ENCODE data around the gene DENND1A. TPM values are rescaled to one million over a fixed set of nuclear protein-coding genes. Genes with fewer than 3 reads are reported as not detected.
"Not testable (repeated sequence)": the region's sequence is repeated elsewhere in the genome, so short reads cannot be mapped to it uniquely, and the experiment has no call there.

Gene DENND1A
- total and polyA plus RNA-seq, 2 donors from 2014 or later, result 16.3 to 19.6 TPM

DNA sequence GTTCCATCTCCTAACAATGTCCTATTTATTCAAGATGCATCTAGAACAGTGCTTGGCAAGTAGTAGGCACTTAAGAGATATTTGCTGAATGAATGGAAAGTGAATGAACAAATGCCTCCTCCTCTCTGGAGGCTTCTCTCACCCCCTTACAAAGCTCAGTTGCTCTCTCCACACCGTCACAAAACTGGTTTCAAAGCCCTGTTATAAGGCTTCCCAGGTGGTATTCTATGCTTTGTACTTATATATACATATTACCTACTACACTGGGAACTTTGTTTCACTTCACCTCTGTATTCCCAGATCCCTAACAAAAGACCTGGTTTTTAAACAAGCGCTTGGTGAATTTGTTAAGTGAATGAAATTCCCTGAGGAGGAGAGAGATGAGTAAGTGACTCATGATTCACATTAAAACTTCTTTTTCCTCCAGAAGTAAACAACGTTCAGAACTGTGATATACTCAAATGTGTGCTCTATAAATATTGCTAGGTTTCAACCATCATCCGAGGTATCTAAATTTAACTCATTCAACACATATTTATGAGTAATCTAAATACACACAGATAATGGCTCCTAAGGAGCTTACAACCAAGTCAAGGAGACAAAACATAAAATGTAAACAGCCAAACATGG, 36.0 kb downstream of the DENND1A start:
- Histone ChIP-seq H3K9ac (ENCODE audit: low read length in 3 of 3) (no peak overlapping the region), H3K9me3 (ENCODE audit: control insufficient read depth in 2 of 3, insufficient read depth in 1 of 3, low read length in 3 of 3) (no peaks in the 10 kb centered on the region), H3K36me3 (ENCODE audit: control insufficient read depth in 2 of 3, insufficient read depth in 3 of 3, low read length in 3 of 3) (no peaks in the 10 kb centered on the region), H3K4me1 (ENCODE audit: control insufficient read depth in 2 of 3, insufficient read depth in 2 of 3, low read depth in 1 of 3, low read length in 3 of 3) (peaks cover 0 to 2% (median 0%) of the 10 kb centered on the region in 3 donors), H3K27ac (ENCODE audit: low read depth in 2 of 2, low read length in 2 of 2) (no peak overlapping the region), H3K4me3 (ENCODE audit: low read length in 3 of 3) (no peak overlapping the region), H3K27me3 (ENCODE audit: control insufficient read depth, insufficient read depth, low read length) (no peaks in the 10 kb centered on the region)
- TF ChIP-seq, protein P1, sequence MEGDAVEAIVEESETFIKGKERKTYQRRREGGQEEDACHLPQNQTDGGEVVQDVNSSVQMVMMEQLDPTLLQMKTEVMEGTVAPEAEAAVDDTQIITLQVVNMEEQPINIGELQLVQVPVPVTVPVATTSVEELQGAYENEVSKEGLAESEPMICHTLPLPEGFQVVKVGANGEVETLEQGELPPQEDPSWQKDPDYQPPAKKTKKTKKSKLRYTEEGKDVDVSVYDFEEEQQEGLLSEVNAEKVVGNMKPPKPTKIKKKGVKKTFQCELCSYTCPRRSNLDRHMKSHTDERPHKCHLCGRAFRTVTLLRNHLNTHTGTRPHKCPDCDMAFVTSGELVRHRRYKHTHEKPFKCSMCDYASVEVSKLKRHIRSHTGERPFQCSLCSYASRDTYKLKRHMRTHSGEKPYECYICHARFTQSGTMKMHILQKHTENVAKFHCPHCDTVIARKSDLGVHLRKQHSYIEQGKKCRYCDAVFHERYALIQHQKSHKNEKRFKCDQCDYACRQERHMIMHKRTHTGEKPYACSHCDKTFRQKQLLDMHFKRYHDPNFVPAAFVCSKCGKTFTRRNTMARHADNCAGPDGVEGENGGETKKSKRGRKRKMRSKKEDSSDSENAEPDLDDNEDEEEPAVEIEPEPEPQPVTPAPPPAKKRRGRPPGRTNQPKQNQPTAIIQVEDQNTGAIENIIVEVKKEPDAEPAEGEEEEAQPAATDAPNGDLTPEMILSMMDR (IDR thresholded peaks at IDR 0.05; ENCODE audit: borderline replicate concordance, extremely low read depth, insufficient read depth), result no peak
- DNase-seq (no peak), FAIRE-seq (no peak)
- intact Hi-C loops (cut with DNase I), result no loop called here

- Histone ChIP-seq H3K27me3 (ENCODE audit: control insufficient read depth, insufficient read depth, low read length) (no peaks in the 10 kb centered on the region), H3K36me3 (ENCODE audit: control insufficient read depth in 2 of 3, insufficient read depth in 3 of 3, low read length in 3 of 3) (no peaks in the 10 kb centered on the region), H3K9me3 (ENCODE audit: control insufficient read depth in 2 of 3, insufficient read depth in 1 of 3, low read length in 3 of 3) (no peaks in the 10 kb centered on the region), H3K4me1 (ENCODE audit: control insufficient read depth in 2 of 3, insufficient read depth in 2 of 3, low read depth in 1 of 3, low read length in 3 of 3) (peaks cover 0 to 2% (median 0%) of the 10 kb centered on the region in 3 donors), H3K27ac (ENCODE audit: low read depth in 2 of 2, low read length in 2 of 2) (no peak overlapping the region), H3K4me3 (ENCODE audit: low read length in 3 of 3) (no peak overlapping the region), H3K9ac (ENCODE audit: low read length in 3 of 3) (no peak overlapping the region)
- DNase-seq (no peak), FAIRE-seq (no peak)
- intact Hi-C loops (cut with DNase I), result no loop called here
- TF ChIP-seq, protein P1 (IDR thresholded peaks at IDR 0.05; ENCODE audit: borderline replicate concordance, extremely low read depth, insufficient read depth), result no peak
These were observed 36.8 kb downstream of the DENND1A start for GRCh38 chr9:123893115-123893514.

- TF ChIP-seq, protein P1 (IDR thresholded peaks at IDR 0.05; ENCODE audit: borderline replicate concordance, extremely low read depth, insufficient read depth), result no peak
- no peaks in the 10 kb centered on the region for H3K27me3 ChIP-seq (ENCODE audit: control insufficient read depth, insufficient read depth, low read length)
- no peaks in the 10 kb centered on the region for H3K9me3 ChIP-seq (ENCODE audit: control insufficient read depth in 2 of 3, insufficient read depth in 1 of 3, low read length in 3 of 3)
- H3K27ac ChIP-seq (ENCODE audit: low read depth in 2 of 2, low read length in 2 of 2), result no peak overlapping the region
- intact Hi-C loops (cut with DNase I), result no loop called here
- DNase-seq (no peak), FAIRE-seq (no peak)
- no peak overlapping the region for H3K9ac ChIP-seq (ENCODE audit: low read length in 3 of 3)
- H3K36me3 ChIP-seq (ENCODE audit: control insufficient read depth in 2 of 3, insufficient read depth in 3 of 3, low read length in 3 of 3), result no peaks in the 10 kb centered on the region
- H3K4me3 ChIP-seq (ENCODE audit: low read length in 3 of 3), result no peak overlapping the region
- no peaks in the 10 kb centered on the region for H3K4me1 ChIP-seq (ENCODE audit: control insufficient read depth in 2 of 3, insufficient read depth in 2 of 3, low read depth in 1 of 3, low read length in 3 of 3)
These were observed 42.1 kb downstream of the DENND1A start for GRCh38 chr9:123887837-123888236.

DNA sequence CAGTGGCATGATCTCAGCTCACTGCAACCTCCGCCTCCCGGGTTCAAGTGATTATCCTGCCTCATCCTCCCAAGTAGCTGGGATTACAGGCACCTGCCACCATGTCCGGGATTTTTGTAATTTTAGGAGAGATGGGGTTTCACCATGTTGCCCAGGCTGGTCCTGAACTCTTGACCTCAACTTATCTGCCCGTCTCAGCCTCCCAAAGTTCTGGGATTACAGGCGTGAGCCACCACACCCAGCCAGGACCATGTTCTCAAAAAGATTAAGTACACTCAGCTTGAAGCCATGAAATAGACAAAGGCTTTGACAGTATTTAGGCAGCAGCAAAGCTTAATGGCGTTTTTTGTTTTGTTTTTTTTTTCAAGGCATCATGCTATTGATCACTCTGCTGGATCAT, 44.1 kb downstream of the DENND1A start:
- H3K36me3 ChIP-seq (ENCODE audit: control insufficient read depth in 2 of 3, insufficient read depth in 3 of 3, low read length in 3 of 3); intact Hi-C loops (cut with DNase I); DNase-seq: not testable (repeated sequence)

More for the DNA sequence above, 44.1 kb downstream of the DENND1A start:
- not testable (repeated sequence) for FAIRE-seq; H3K9ac ChIP-seq (ENCODE audit: low read length in 3 of 3); H3K27me3 ChIP-seq (ENCODE audit: control insufficient read depth, insufficient read depth, low read length); H3K9me3 ChIP-seq (ENCODE audit: control insufficient read depth in 2 of 3, insufficient read depth in 1 of 3, low read length in 3 of 3); H3K27ac ChIP-seq (ENCODE audit: low read depth in 2 of 2, low read length in 2 of 2); H3K4me1 ChIP-seq (ENCODE audit: control insufficient read depth in 2 of 3, insufficient read depth in 2 of 3, low read depth in 1 of 3, low read length in 3 of 3); H3K4me3 ChIP-seq (ENCODE audit: low read length in 3 of 3)

Data from kidney (tissue), 14 donors.